HG03432 (cell line): ENCODE results near the gene KIF18B.

Source experiments
- ATAC-seq: cut with Tn5 transposase; IDR thresholded peaks from one replicate; pipeline ENCODE4 v1.9.1; 2021; ENCODE audit warnings: mild to moderate bottlenecking, moderate library complexity; ENCODE audit not compliant: unreplicated experiment

The KIF18B gene

GRCh38 chr17:44921122-44921882 lies 26.3 kb downstream of the KIF18B start:
- ATAC-seq = no peak

- ATAC-seq = no peak
These were observed 27.0 kb downstream of the KIF18B start for GRCh38 chr17:44920565-44920940.

- ATAC-seq = peak; percentile 77
These were observed 27.5 kb downstream of the KIF18B start for GRCh38 chr17:44919885-44920564.

- no peak for ATAC-seq
These were observed 28.2 kb downstream of the KIF18B start for GRCh38 chr17:44919411-44919810.

GRCh38 chr17:44918006-44918405 lies 29.6 kb downstream of the KIF18B start:
- ATAC-seq = no peak

- no peak for ATAC-seq
These were observed 30.1 kb downstream of the KIF18B start for GRCh38 chr17:44917456-44917855.

- no peak for ATAC-seq
These were observed 30.8 kb downstream of the KIF18B start for GRCh38 chr17:44916781-44917241.

- no peak for ATAC-seq
These were observed 31.5 kb downstream of the KIF18B start for GRCh38 chr17:44915862-44916780.

- ATAC-seq = no peak
These were observed 32.2 kb downstream of the KIF18B start, which contains the start of gene GFAP for GRCh38 chr17:44915321-44915726. Gene GFAP (minus strand): TSS chr17:44915500. CDS start chr17:44915486, 14 bp downstream.

- ATAC-seq = no peak
These were observed 32.8 kb downstream of the KIF18B start for GRCh38 chr17:44914698-44915271.

- ATAC-seq = no peak
These were observed 33.4 kb downstream of the KIF18B start for GRCh38 chr17:44914148-44914547.

GRCh38 chr17:44913676-44914075 lies 33.9 kb downstream of the KIF18B start:
- no peak for ATAC-seq

GRCh38 chr17:44912763-44913544 lies 34.6 kb downstream of the KIF18B start:
- no peak for ATAC-seq

- ATAC-seq = no peak
These were observed 36.2 kb downstream of the KIF18B start for GRCh38 chr17:44911133-44912001.

- ATAC-seq = no peak
These were observed 37.1 kb downstream of the KIF18B start for GRCh38 chr17:44910231-44911106.

GRCh38 chr17:44909681-44910144 lies 37.9 kb downstream of the KIF18B start:
- ATAC-seq = no peak

GRCh38 chr17:44908761-44909326 lies 38.7 kb downstream of the KIF18B start:
- ATAC-seq = no peak
